Stimulated activated CD4-positive, alpha-beta T cell treated with anti-CD3 and anti-CD28 coated beads, Interleukin-1b, Interleukin-23, amount 100 ng/mL, for 4 hours (primary cell): ENCODE measurements around the gene GIGYF1.
A peak's percentile ranks its signal among the peaks of the same experiment; 100 is the strongest.
"Not testable (repeated sequence)": the region's sequence is repeated elsewhere in the genome, so short reads cannot be mapped to it uniquely, and the experiment has no call there.

Experiments used
- DNase-seq, 2 donors: peaks; one replicate each; pipeline ENCODE4 v3.0.0-alpha.2; 2020; ENCODE audit warnings: low read depth in 2 of 2

The GIGYF1 gene, protein sequence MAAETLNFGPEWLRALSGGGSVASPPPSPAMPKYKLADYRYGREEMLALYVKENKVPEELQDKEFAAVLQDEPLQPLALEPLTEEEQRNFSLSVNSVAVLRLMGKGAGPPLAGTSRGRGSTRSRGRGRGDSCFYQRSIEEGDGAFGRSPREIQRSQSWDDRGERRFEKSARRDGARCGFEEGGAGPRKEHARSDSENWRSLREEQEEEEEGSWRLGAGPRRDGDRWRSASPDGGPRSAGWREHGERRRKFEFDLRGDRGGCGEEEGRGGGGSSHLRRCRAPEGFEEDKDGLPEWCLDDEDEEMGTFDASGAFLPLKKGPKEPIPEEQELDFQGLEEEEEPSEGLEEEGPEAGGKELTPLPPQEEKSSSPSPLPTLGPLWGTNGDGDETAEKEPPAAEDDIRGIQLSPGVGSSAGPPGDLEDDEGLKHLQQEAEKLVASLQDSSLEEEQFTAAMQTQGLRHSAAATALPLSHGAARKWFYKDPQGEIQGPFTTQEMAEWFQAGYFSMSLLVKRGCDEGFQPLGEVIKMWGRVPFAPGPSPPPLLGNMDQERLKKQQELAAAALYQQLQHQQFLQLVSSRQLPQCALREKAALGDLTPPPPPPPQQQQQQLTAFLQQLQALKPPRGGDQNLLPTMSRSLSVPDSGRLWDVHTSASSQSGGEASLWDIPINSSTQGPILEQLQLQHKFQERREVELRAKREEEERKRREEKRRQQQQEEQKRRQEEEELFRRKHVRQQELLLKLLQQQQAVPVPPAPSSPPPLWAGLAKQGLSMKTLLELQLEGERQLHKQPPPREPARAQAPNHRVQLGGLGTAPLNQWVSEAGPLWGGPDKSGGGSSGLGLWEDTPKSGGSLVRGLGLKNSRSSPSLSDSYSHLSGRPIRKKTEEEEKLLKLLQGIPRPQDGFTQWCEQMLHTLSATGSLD (N-terminal part only)

DNA sequence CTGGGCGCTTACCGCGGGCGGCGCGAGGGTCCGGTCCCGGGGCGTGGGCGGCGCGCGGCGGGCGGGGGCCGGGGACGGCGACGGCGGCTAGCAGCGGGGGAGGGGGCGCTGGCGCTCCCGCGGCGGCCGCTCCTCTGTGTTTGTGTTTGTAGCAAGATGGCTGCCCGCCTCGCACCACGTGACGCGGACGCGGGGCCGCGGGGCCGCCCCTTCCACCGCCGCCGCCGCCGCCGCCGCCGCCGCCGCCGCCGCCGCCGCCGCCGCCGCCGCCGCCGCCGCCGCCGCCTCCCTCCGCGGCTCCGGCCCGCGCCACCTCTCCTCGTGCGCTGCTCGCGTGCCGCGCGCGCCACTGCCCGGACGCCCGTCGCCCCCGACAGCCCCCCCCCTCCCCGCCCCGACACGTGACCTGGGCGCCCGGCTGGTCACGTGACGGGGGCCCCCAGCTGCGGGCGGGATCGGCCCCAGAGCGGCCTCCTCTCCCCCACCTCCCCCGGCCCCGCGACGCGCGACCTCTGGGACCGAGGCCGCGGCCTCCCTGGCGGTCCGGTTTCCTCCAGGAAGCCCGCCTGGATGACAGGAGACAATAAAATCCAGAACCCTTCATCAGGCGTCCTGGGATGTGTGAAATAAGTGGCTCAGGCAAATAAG, at the start of gene GIGYF1:
Gene GIGYF1, minus strand, starts transcription at position 153 of the 648 bp plus-strand sequence. CDS start 6,012 bp downstream, outside the sequence.
- DNase-seq, result peak; percentile 57 to 67

DNA sequence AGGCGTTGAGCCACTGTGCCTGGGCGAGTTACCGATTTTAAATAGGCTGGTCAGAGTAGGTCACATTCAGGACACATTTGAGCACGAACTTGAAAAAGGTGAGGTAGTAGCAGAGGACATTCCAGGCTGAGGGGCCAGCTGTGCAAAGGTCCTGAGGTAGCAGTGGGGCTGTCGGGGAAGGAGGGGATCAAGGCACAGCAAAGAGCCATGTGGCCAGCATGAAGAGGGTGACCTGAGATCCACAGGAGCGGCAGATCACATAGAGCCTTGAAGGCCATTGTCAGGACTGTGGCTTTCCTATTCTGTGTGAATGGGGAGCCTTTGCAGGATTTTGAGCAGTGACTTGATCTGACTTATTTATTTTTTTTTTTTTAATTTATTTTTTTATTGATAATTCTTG, 45.9 kb upstream of the GIGYF1 start:
- DNase-seq, result no peak

DNA sequence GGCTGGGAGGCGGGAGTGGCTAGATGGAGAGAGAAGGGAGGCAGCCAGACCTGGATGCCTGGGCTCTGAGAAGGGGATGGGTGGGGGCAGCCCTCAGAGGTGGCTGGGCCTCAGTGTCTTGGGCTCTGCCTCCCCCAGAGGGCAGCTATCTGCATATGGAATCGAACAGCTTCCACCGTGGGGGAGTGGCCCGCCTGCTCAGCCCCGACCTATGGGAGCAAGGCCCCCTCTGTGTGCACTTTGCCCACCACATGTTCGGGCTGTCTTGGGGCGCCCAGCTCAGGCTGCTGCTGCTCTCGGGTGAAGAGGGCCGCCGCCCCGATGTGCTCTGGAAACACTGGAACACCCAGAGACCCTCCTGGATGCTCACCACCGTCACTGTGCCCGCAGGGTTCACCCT, 42.6 kb upstream of the GIGYF1 start:
- DNase-seq, result no peak

DNA sequence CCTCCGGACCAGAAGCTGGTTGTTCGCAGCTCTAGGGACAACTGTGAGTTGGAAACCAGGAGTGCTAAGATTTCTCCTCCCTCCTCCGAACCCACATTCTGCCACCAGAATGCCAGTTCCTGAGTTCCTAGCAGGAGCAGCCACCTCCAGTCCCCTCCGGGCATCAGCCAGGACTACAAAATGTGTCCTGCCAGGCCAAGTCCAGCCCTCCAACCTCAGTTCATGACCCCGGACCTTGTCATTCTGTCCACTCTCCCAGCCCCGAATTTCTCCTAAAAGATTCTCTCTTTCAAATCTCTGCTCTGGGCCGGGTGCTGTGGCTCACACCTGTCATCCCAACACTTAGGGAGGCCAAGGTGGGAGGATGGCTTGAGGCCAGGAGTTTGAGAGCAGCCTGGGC, 41.7 kb upstream of the GIGYF1 start:
- no peak for DNase-seq

DNA sequence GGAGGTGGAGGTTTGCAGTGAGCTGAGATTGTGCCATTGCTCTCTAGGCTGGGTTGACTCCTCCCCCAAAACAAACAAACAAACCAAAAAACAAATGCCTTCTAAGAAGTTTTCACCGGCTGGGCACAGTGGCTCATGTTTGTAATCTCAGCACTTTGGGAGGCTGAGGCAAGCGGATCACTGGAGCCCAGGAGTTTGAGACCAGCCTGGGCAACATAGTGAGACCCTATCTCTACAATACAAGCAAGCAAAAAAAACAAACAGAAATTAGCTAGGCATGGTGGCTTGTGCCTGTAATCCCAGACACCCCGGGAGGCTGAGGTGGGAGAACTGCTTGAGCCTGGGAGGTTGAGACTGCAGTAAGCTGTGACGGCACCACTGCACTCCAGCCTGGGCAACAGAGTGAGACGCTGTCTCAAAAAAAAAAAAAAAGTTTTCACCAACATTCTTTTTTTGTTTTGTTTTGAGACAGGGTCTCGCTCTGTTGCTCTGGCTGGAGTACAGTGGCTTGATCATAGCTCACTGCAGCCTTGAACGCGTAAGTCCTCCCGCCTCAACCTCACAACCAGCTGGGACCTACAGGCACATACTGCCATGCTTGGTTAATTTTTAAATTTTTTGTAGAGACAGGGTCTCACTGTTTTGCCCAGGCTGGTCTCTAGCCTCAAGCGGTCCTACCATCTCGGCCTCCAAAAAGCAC, 38.0 kb upstream of the GIGYF1 start:
- no peak for DNase-seq

DNA sequence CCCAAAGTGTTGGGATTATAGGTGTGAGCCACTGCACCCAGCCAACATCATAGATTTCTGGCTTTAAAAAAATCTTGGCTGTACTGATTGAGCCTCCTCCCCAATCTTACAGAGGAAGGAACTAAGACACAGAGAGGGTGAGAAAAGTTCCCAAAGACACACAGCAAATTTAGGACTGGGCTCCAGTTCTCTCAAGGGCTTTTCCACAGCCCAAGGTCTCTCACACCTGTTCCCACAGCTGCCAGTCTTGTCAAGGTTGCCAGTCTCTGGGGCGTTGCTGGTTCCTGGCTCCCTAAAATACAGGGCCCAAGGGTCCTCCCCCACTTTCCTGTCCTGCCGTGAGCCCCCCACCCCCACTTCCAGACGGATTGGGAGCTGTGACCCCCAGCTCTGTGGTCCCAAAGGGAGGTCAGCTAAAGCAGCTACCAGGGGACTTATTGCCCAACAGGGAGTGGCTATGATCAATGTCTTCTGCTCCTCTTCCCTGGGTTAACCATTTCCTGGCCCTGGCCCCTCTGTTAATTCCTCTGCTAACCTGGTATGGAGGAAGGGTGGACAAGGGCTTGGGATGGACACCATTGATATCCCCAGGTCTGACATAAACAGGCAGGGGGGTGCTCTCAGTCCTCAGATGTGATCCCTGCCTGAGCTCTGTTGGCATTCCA, 36.2 kb upstream of the GIGYF1 start:
- DNase-seq, result no peak

DNA sequence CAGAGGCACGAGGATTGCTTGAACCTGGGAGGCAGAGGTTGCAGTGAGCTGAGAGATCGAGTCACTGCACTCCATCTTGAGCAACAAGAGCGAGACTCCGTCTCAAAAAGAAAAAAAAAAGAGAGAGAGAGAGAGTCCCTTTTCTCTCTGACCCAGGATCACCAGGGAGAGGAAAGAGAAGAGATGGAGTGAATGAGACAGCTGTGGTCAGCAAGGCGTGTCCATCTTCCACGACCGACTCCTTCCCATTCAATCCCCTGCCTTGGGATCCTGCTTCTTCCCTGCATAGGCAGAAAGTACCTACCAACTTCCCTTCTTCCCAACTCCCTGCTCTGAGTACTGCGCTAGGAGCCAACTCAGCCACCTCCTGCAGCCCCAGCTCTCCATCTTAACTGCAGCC, 34.1 kb upstream of the GIGYF1 start:
- DNase-seq, result no peak

DNA sequence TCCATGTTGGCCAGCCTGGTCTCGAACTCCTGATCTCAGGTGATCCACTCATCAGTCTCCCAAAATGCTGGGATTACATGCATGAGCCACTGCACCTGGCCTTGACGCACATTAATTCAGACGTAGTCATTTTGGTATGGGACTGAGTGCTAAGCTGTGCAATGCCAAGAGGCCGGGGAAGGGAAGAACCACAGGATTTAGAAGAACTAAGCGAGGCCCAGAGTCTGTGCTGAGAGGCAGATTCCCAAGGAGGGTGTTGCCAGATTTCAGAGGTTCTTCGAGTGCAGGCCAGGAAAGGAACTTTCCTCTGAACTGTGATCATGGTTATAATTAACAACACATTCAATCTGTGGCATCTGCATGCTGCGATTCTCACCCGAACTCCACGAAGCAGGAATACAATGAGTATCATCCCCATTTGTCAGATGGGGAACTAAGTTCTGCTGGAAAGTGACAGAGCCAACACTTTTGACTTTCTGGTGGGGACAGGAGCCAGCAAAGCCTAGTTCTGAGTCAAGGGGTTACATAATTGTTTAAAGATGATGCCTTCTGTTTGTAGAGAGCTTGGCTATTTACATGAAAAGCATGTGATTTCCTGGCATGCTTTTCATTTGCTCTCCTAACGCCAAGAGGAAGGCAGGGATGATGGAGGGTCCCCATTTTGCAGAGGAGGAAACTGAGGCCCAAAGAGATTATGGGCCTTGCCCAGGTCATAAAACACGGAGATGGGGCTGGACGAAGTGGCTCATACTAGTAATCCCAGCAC, 33.1 kb upstream of the GIGYF1 start:
- DNase-seq, result no peak

DNA sequence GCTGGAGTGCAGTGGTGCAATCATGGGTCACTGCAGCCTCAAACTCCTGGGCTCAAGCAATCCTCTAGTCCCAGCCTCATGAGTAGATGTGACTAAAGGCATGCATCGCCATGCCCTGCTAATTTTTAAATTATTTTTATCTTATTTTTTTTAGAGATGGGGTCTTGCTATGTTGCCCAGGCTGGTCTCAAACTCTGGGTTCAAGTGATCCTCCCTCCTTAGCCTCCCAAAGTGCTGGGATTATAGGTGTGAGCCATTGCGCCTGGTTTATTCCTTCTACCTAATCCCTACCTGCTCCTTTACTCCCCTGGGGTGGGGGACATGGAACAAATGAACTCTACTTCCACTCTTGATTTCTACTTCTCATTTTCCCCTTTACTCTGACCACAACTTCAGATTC, 30.3 kb upstream of the GIGYF1 start:
- not testable (repeated sequence) for DNase-seq

DNA sequence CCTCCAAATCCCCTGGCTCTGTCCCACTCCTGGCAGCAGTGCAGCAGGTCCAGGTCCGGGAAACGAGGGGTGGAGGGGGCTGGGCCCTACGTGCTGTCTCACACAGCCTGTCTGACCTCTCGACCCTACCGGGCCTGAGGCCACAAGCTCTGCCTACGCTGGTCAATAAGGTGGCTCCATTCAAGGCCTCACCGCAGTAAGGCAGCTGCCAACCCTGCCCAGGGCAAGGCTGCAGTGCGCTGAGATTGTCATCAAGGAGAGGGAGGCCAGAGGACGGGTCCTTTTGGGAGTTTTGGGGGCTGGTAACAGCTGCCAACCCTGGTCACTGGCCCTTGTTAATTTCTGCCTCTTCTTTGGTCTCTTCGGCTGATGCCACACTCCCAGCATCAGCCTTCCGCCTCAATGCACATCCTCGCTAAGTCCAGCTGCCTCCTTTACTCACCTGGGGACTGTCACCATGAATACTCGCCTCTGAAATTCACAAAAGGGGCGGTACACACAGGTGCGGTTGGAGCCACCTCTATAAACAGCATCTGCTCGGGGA, 29.8 kb upstream of the GIGYF1 start:
- no peak for DNase-seq

DNA sequence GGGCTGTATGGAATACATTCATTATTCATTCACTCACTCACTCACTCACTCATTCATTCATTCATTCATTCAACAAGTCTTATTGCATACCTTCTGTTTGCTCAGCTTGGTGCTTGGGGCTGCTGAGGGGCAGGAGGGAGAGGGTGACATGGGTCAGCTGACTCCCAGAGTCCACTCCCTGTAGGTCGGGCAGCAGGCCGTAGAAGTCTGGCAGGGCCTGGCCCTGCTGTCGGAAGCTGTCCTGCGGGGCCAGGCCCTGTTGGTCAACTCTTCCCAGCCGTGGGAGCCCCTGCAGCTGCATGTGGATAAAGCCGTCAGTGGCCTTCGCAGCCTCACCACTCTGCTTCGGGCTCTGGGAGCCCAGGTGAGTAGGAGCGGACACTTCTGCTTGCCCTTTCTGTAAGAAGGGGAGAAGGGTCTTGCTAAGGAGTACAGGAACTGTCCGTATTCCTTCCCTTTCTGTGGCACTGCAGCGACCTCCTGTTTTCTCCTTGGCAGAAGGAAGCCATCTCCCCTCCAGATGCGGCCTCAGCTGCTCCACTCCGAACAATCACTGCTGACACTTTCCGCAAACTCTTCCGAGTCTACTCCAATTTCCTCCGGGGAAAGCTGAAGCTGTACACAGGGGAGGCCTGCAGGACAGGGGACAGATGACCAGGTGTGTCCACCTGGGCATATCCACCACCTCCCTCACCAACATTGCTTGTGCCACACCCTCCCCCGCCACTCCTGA, 28.6 kb upstream of the GIGYF1 start:
- no peak for DNase-seq

DNA sequence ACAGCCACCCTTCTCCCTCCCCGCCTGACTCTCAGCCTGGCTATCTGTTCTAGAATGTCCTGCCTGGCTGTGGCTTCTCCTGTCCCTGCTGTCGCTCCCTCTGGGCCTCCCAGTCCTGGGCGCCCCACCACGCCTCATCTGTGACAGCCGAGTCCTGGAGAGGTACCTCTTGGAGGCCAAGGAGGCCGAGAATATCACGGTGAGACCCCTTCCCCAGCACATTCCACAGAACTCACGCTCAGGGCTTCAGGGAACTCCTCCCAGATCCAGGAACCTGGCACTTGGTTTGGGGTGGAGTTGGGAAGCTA, 27.4 kb upstream of the GIGYF1 start:
- no peak for DNase-seq

DNA sequence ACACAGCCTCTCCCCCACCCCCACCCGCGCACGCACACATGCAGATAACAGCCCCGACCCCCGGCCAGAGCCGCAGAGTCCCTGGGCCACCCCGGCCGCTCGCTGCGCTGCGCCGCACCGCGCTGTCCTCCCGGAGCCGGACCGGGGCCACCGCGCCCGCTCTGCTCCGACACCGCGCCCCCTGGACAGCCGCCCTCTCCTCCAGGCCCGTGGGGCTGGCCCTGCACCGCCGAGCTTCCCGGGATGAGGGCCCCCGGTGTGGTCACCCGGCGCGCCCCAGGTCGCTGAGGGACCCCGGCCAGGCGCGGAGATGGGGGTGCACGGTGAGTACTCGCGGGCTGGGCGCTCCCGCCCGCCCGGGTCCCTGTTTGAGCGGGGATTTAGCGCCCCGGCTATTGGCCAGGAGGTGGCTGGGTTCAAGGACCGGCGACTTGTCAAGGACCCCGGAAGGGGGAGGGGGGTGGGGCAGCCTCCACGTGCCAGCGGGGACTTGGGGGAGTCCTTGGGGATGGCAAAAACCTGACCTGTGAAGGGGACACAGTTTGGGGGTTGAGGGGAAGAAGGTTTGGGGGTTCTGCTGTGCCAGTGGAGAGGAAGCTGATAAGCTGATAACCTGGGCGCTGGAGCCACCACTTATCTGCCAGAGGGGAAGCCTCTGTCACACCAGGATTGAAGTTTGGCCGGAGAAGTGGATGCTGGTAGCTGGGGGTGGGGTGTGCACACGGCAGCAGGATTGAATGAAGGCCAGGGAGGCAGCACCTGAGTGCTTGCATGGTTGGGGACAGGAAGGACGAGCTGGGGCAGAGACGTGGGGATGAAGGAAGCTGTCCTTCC, 26.8 kb upstream of the GIGYF1 start:
- DNase-seq, result no peak

DNA sequence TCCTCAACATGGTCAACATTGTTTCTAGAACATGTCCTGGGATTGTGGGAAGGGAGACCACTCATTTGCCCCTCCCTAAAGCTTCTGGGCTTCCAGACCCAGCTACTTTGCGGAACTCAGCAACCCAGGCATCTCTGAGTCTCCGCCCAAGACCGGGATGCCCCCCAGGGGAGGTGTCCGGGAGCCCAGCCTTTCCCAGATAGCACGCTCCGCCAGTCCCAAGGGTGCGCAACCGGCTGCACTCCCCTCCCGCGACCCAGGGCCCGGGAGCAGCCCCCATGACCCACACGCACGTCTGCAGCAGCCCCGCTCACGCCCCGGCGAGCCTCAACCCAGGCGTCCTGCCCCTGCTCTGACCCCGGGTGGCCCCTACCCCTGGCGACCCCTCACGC, 26.2 kb upstream of the GIGYF1 start, which contains the start of gene EPO:
Gene EPO, plus strand, starts transcription at position 190 of the 392 bp plus-strand sequence. CDS start 513 bp downstream, outside the sequence.
- DNase-seq, result no peak

DNA sequence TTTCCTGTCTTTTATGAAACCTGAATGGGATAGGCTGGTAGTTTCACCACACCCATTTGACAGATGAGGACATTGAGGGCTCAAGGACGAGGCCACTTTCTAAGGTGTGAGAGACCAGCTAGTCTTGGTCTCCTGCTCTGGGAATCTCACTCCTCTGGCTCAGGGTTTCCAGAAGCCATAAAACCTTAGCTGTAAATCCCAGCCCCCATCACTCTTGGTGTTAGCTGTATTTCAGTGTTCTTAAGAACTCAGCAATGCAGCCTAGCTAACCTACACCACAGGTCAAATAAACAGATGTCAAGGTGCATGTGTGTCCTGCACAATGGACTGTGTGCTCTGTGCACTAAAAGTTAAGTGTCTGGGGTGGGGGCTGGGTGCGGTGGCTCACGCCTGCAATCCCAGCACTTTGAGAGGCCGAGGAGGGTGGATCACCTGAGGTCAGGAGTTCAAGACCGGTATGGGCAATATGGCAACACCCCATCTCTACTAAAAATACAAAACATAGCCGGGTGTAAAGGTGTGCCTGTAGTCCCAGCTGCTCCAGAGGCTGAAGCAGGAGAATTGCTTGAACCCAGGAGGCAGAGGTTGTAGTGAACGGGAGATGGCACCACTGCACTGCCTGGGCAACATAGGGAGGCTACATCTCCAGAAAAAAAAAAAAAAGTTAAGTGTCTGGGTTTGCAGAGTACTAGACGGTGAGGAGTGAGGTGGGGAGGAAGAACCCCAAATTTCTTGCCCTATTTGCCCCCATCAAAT, 25.7 kb upstream of the GIGYF1 start:
- no peak for DNase-seq

DNA sequence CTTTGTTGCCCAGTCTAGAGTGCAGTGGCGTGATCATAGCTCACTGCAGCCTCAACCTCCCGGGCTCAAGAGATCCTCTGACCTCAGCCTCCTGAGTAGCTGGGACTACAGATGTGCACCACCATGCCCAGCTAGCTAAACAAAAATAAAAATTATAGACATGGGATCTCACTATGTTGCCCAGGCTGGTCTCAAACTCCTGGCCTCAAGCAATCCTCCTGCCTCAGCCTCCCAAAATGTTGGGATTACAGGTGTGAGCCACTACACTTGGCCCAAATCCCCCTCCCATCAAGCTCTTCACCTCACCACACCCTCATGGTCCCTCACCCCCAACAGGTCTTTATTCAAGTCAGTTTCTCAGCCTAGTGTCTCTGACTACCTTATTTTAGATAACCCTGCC, 23.0 kb upstream of the GIGYF1 start:
- not testable (repeated sequence) for DNase-seq

DNA sequence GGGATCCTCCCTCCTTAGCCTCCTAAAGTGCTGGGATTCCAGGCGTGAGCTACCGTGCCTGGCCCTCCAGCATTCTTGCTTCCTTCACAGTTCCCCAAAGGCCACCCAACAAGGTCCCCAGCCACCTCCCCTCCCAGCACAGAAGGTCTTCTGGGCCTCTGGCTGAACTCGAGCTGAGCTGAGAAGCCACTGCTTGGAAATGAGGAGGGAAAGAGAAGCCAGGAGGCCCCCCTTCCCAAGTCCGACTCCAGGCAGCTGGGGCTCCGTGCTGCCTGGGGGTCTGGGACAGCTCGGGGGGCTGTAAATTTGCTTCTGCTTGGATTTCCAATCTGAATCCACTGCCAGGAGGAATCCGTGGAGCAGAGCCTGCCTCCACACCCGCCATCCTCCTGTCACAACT, 20.7 kb upstream of the GIGYF1 start:
- no peak for DNase-seq

DNA sequence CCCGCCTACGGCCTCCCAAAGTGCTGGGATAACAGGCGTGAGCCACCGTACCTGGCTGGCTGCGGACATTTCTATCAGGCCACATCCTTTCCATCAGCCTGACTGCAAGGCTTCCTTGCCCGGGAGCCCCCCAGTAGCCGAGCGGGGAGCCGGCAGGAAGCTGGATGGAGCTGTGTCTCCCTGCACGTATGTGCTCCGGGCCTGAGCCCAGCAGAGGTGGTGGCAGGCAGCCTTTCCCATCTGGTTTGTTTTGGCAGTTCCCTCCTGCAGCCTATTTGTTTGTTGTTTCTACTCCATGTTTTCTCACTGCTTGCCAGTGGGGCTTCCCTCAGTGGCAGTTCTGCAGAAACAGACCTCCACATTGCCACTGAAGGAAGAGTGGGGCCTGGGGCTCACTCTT, 17.3 kb upstream of the GIGYF1 start:
- DNase-seq, result no peak
